ENCODE results near the gene LRRC75A. TPM values are rescaled to one million over a fixed set of nuclear protein-coding genes. Genes with fewer than 3 reads are reported as not detected.

Gene LRRC75A
- total and polyA plus RNA-seq, 8 donors: 1.1 to 306 (median 3.7) TPM

- Histone ChIP-seq H3K27ac (no peak overlapping the region), H3K4me3 (no peak overlapping the region), H3K9me3 (no peaks in the 10 kb centered on the region), H3K36me3 (peaks cover 0 to 7% (median 0%) of the 10 kb centered on the region in 4 donors), H3K27me3 (no peaks in the 10 kb centered on the region), H3K4me1 (peaks cover 0 to 10% (median 8%) of the 10 kb centered on the region in 4 donors)
- intact Hi-C loops (cut with DNase I; ENCODE audit: low total_unique reads): no loop called here
- 73 to 89% (median 77%) methylated on average over 13 of the region's 13 CpGs for WGBS, 5 donors
- DNase-seq: no peak
- TF ChIP-seq POLR2A (IDR thresholded peaks at IDR 0.05) (no peak), EP300 (IDR thresholded peaks at IDR 0.05) (no peak), CTCF (IDR thresholded peaks at IDR 0.05) (no peak), POLR2AphosphoS5 (IDR thresholded peaks at IDR 0.05) (no peak)
These were observed 17.8 kb downstream of the LRRC75A start for GRCh38 chr17:16474012-16474725.

- H3K4me1 ChIP-seq: peaks cover 0 to 17% (median 8%) of the 10 kb centered on the region in 4 donors
These were observed 18.7 kb downstream of the LRRC75A start for GRCh38 chr17:16473044-16474011.

GRCh38 chr17:16472539-16472938 is 19.5 kb downstream of the LRRC75A start:
- Histone ChIP-seq H3K9me3 (no peaks in the 10 kb centered on the region), H3K27ac (no peak overlapping the region), H3K27me3 (no peaks in the 10 kb centered on the region), H3K4me1 (peaks cover 0 to 17% (median 4%) of the 10 kb centered on the region in 4 donors), H3K36me3 (peaks cover 0 to 7% (median 0%) of the 10 kb centered on the region in 4 donors), H3K4me3 (no peak overlapping the region)
- intact Hi-C loops (cut with DNase I; ENCODE audit: low total_unique reads): no loop called here
- TF ChIP-seq EP300 (IDR thresholded peaks at IDR 0.05): no peak
- TF ChIP-seq POLR2AphosphoS5 (IDR thresholded peaks at IDR 0.05): no peak
- TF ChIP-seq CTCF (IDR thresholded peaks at IDR 0.05): no peak
- TF ChIP-seq POLR2A (IDR thresholded peaks at IDR 0.05): no peak
- no peak for DNase-seq
- 75 to 86% (median 82%) methylated on average over 6 of the region's 6 CpGs for WGBS, 5 donors

More at GRCh38 chr17:16473044-16474011, 18.7 kb downstream of the LRRC75A start:
- Histone ChIP-seq H3K27ac (no peak overlapping the region), H3K36me3 (peaks cover 0 to 7% (median 0%) of the 10 kb centered on the region in 4 donors), H3K27me3 (no peaks in the 10 kb centered on the region), H3K9me3 (no peaks in the 10 kb centered on the region), H3K4me3 (no peak overlapping the region)
- TF ChIP-seq EP300 (IDR thresholded peaks at IDR 0.05): no peak
- TF ChIP-seq POLR2A (IDR thresholded peaks at IDR 0.05): no peak
- TF ChIP-seq CTCF (IDR thresholded peaks at IDR 0.05): no peak
- no peak for TF ChIP-seq POLR2AphosphoS5 (IDR thresholded peaks at IDR 0.05)
- DNase-seq: no peak
- intact Hi-C loops (cut with DNase I; ENCODE audit: low total_unique reads): no loop called here
- WGBS, 5 donors: 84 to 91% (median 89%) methylated on average over 18 to 20 of the region's 20 CpGs

- WGBS, 5 donors: 87 to 90% (median 88%) methylated on average over 4 to 5 of the region's 5 CpGs
- H3K27ac ChIP-seq: no peak overlapping the region
- H3K9me3 ChIP-seq: no peaks in the 10 kb centered on the region
- DNase-seq: no peak
- intact Hi-C loops (cut with DNase I; ENCODE audit: low total_unique reads): no loop called here
- H3K4me1 ChIP-seq: peaks cover 0 to 14% (median under 1%) of the 10 kb centered on the region in 4 donors
- peaks cover 0 to 7% (median 0%) of the 10 kb centered on the region in 4 donors for H3K36me3 ChIP-seq
- TF ChIP-seq CTCF (IDR thresholded peaks at IDR 0.05) (no peak), POLR2A (IDR thresholded peaks at IDR 0.05) (no peak), EP300 (IDR thresholded peaks at IDR 0.05) (no peak), POLR2AphosphoS5 (IDR thresholded peaks at IDR 0.05) (no peak)
- no peak overlapping the region for H3K4me3 ChIP-seq
- no peaks in the 10 kb centered on the region for H3K27me3 ChIP-seq
These were observed 20.7 kb downstream of the LRRC75A start for GRCh38 chr17:16471295-16471694.

All from stomach (tissue), 9 donors.